GM19043 (cell line): ENCODE results near the gene BPHL.
"Not testable (repeated sequence)": the region's sequence is repeated elsewhere in the genome, so short reads cannot be mapped to it uniquely, and the experiment has no call there.

Experiments
- ATAC-seq: cut with Tn5 transposase; IDR thresholded peaks from one replicate; pipeline ENCODE4 v1.9.1; 2021; ENCODE audit warnings: low read depth; ENCODE audit not compliant: unreplicated experiment

BPHL gene

DNA sequence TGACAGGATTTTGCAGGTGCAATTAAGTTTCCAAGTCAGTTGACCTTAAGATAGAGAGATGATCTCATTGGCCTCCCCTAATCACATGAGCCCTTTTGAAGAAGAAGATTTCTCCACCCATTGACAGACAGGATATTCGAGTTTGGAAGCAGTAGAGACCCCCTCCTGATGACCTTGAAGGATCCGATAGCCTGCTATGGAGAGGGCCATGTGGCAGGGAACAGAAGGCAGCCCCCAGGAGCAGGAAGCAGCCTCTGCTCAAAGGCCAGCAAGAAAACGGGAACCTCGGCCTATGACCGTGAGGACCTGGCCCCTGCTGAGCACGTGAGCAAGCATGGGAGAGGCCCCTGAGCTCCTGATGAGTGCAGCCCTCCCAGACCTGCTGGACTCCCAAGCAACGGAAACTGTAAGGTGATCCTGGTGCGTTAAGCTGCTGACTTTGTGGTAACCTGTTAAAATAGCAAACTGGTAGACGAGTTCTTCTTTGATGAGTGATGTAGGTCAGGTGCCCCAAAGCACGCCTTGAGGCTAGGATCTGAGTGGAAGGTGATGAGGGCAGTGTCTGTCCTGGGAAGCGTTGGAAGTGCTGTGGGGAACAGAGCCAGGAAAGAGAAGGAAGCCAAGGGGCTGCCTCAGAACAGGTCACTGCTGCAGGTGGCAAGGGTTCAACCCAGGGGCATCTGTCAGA, 57.3 kb downstream of the BPHL start:
- no peak for ATAC-seq

DNA sequence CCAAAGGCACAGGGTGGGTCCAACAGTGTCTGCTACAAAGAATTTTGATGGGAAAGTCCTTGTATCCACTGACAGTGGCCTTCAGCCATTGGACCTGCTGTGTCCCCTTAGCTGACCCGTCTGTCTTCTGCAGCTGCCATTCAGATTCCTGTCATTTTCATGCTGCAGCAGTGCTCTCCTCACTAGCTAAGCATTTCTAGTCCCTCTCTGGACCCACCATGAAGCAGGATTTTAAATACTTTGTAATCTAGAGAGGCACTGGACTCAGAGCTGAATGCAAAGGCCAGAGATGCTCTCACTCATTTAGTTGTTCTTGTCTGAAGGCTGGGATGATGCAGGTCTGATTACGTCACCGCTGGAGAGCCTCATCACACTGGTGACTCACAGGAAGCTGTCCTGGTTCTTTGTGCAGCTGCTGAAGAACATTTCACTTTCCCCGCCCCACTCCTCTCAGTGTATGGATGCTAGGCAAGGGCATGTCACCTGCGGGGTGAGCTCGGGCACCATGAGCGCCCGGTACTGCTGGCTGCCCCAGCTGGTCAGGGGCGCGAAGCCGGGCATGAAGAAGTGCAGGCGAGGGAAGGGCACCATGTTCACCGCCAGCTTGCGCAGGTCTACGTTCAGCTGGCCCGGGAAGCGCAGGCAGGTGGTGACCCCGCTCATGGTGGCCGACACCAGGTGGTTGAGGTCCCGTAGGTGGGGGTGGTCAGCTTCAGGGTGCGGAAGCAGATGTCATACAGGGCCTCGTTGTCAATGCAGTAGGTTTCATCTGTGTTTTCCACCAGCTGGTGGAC, 58.2 kb downstream of the BPHL start:
- ATAC-seq: no peak

DNA sequence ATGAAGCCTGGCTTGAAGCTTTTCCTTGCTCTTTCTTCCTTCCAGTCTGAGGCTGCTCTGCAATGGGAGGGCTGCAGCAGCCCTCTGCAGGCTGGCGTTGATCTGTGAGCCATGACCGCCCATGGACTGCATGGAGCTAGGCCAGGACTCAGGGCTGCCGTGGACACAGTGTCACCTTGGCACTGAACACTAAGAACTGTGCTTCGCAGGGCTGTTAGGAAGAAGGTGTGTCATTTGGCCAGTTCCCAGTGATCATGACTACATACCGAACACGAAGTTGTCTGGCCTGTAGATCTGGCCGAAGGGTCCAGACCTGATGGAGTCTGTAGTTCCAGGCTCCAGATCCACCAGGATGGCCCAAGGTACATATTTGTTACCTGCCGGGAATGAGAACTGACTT, 60.2 kb downstream of the BPHL start:
- not testable (repeated sequence) for ATAC-seq

DNA sequence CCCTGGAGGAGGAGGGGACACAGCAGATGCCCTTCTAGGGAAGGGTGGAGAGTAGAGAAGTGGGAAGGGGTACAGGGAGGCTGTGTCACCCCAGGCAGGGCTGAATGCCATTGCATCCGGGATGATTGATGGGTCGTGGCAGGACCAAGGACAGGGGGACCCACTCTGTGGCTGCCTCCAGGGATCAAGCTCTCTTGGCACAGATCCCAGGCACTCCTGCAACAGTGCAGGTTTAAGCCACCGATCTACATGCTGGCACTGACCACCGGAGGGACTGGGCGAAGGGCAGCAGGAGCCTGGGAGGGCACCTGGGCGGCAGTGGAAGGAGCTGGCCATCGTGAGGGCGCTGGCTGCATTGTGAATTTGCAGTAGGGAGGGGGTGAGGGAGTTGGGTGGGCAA, 61.4 kb downstream of the BPHL start:
- not testable (repeated sequence) for ATAC-seq

DNA sequence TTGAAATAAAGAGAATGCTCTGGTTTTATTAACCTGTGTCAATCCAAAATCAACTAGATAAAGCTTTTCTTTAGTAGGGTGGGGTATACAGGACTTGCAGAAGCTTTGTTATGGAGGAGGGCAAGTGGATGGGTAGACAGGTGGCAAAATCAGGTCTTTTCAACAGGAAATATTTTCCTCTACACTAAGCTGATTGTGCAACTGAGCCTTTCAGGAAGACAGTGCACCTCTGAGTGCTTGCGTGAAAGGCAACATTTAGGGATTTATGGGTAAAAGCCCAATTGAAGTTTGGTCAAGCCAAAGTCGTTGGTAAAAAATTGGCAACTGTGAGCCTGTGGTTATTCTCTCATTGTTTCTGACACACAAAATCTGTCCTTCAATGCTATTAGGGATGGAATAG, 62.6 kb downstream of the BPHL start:
- ATAC-seq: no peak

DNA sequence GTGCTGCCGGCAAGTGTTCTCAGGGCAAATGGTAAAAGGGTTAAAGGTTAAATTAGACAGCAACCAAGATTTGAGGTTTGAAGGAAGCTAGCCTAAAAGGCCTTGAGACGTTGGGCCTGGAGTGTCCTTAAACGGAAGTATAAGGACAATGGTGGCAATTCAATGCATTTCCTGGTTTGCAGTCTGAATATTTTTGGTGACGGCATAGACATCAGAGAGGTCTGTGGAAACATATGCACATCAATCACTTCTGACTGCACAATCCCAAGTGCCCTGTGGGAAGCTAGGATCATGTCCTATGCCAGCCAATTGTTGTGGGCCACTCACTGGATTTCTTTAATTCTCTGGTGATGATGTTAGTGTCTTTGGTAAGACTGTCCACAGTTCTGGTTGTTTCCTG, 64.6 kb downstream of the BPHL start:
- ATAC-seq: no peak

DNA sequence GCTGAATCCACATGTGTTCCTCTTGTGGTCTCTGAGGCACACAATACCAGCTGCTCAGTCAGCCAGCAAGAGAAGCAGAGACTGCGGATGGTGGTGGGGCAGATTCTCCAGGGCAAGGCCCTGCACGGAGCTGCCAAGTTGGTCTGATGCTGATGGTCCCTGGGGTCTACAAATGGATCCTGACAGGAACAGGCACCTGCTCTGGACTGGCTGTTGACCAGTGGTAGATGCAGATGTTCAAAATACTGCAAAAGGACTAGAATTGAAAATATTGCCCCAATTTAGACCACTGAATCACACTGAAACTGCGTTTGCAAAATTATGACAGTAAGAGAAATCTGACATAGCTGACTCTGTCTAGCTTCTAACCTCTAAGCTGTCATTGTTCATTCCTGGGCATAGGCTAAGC, 68.5 kb downstream of the BPHL start:
- no peak for ATAC-seq

DNA sequence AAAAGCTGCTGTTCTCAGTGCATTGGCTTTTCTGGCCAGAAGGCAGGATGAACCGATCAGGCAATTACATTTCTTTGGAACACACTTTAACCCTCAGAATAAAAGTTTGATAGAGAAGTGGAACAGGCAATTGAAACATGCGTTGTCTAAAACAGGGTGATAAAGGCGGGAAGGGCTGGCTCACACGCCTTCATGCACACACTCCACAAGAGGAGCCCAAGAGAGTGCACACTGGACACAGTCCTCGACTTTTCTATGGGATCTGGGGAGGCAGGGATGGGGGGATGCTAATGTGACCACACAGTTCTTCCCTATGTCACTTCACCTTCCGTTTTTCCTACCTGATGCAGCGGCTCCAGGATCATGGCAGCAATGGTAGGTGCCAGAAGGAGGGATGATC, 69.8 kb downstream of the BPHL start:
- no peak for ATAC-seq

DNA sequence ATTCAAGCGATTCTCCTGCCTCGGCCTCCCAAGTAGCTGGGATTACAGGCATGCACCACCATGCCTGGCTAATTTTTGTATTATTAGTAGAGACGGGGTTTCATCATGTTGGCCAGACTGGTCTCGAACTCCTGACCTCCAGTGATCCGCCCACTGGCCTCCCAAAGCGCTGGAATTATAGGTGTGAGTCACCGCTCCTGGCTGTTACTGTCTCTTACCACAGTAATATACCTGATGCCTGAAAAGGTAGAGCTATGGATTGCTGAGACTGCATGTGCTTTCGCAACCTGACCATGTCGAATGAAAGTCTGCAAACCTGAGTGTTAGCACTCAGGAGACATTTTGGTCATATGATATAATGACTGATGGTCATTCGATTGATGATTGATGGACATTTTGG, 70.7 kb downstream of the BPHL start:
- ATAC-seq: not testable (repeated sequence)

DNA sequence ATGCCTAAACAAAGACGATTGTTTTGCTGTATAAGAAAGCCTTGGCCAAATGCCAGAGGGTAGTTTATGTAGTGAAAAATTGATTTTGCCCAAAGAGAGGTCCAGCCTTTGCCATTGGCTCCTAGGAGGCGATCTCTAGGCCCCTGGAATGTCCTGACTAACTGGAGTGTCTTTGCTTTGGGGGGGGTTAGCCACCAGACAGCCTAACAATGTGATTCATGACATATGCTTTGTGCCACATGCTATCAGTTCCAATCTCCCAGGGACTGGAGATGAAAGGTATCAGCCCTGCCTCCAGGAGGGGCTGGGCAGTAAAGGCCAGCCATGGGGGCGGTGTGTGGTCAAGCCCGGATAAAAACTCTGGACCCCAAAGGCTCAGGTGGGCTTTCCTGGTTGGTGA, 71.5 kb downstream of the BPHL start:
- no peak for ATAC-seq

DNA sequence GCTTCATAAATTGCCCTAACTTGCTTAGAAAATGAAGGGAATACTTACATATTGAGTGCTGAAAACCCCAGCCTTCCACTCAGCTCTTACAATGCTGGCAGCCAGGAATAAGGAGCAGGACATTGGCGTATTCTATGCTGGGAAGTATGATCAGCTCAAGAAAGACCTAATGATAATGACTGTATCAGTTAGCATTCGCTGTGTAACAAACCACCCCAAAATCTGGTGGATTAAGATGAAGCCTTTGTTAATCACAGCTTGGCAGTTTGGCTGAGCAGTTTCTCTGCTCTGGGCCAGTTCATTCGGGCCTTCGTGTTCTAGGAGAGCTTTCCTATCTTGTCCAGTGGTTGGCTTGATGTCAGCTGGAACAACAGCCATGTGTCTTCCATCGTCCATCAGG, 72.3 kb downstream of the BPHL start:
- ATAC-seq: no peak

DNA sequence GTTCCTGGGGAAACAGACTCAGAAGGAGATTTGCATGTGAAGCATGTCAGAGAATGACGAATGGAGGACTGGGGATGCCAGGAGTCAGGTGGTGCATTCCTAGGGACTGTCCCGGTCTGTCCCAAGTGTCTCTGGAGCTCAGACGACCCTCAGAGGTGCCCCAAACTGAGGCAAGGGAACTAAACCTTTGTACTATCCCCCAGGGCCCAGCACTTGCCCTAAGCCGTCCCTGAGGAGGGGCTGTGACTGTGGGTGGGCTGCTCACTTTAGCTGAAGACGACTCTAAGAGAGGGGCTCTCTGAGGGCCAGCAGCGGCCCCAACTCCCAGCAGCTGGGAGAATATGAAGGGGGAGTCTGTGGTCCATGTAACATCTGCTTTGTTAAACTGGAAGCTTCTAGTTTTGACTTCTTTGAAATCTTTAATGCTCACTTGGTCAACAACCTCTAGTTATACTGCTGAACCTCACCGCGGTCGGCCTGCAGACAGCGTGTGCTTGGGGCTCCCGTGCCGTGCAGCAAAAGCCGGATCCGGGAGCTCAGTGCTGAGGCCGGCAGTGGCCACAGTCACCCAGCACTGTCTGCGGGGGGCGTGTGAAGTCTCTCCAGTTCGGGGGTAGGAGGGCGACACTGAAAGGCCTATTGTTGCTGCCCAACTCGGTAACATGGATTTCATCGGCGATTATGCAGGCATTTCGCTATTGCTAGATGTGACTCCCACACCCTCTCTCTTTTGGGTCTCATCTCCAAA, 74.8 kb downstream of the BPHL start:
- ATAC-seq: no peak

DNA sequence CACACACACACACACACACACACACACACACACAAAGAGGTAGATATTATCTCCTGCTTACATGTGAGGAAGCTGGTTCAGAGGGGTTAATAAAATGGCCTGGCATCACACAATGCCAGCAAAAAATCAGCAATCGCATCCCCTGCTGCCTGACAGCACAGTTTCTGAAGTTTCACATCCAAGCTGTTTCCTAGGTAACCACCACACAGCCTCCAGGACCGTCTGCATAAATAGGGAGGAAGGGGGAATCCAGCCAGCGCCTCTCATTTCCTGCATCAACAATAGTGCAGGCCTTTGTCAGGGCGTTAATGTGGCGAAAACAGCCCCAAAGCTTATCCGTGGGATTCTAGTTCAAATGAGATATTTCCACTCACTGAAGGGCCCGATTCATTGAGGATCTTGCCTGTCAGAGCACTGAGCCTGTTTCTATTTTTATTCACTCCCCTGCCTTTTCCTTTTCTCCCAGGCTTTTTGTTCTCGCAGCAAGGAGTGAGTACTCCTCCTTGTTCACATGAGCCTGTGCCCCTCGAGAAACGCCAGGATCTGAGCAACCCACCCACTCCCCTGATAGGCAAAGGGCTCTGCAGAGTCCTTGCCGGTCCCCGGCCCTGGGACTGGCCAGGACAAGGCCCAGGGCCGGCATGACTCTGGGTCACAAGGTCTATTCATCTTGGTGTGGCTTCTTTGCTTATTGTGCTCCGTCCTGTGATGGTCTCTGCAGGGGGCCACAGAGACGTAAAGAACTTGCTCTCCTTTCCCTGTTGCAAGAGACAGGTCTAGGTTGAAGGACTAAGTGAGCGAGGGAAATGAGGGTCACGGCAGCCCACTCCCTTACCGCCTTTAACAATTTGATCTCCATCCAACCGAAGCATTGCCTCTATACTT, 76.3 kb downstream of the BPHL start:
- no peak for ATAC-seq

DNA sequence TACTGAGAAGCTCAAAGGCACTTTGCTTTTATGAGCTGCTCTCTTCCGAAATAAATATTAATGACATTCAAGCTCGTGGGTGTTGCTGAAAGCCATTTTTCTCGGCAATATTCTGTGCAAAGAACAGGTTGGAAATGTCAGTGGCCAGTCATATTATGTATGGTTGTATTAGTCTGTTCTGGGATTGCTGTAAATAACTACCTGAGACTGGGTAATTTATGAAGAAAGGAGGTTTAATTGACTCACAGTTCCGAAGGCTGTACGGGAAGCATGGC, 76.8 kb downstream of the BPHL start:
- no peak for ATAC-seq

DNA sequence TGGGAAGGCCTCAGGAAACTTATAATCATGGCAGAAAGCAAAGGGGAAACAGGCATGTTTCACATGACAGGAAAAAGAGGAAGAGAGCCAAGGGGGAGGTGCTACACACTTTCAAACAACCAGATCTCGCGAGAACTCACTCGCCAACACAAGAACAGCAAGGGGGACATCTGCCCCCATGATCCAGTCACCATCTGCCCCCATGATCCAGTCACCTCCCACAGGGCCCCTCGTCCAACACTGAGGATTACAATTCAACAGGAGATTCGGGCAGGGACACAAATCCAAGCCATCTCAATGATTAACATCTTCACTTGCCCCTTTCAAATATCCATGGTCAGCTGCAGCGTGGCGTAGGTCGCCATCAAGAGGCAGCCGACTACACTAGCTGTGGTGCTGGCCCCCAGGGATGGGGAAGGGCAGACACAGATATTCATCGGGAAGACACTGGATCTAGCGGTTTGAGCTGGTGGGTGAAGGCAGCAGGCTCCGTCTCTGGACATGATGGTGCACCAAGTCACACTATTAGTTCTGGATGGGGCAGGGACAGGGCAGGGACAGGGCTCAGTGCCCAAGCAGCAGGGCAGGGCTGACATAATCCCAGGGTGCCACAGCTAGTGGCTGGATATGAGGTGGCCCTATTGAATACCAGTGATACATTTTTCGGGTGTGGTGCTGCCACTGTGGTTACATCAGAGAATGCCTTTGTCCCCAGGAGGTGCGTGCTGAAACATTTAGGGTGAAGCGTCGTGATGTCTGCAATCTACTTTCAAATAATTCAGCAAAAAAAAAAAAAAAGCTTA, 77.4 kb downstream of the BPHL start:
- no peak for ATAC-seq

DNA sequence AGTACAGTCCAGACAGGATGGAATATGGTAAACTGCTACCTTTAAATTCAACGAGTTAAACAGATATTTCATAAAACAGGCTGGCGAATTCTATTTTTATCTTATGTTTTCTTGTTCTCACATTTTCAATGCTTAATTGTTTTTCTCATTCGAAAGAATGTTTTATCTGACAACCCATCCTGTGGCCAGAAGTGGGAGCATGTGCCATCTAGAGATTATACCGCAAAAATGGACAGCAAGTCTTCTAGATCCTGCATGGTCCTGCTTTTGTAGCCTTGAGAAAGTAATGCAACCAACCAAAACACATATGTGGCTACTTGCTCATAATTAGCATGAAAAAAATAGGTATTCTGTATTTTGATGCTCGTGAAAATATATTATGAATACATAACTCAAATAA, 78.3 kb downstream of the BPHL start:
- ATAC-seq: no peak

DNA sequence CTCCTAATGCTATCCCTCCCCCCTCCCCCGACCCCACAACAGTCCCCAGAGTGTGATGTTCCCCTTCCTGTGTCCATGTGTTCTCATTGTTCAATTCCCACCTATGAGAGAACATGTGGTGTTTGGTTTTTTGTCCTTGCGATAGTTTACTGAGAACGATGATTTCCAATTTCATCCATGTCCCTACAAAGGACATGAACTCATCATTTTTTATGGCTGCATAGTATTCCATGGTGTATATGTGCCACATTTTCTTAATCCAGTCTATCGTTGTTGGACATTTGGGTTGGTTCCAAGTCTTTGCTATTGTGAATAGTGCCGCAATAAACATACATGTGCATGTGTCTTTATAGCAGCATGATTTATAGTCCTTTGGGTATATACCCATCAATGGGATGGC, 79.2 kb downstream of the BPHL start:
- not testable (repeated sequence) for ATAC-seq

DNA sequence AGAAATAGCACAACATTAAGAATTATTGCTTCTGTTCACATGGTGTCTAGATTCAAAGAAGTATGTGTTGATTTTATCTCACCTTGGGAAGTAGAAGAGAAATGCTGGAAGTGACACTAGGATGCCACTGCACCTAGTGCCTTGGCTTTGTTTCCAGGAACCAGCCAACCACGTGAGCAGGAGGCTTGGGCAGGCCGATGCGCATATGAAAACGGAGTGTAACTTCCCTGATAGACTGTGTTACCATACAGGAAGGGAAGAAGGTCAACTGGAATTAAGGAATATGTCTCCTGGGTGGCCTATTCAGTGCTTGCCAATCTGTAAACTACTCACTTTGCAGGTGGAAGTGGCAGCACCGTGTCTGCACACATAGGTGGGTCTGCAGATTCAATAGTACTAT, 80.9 kb downstream of the BPHL start:
- ATAC-seq: no peak

DNA sequence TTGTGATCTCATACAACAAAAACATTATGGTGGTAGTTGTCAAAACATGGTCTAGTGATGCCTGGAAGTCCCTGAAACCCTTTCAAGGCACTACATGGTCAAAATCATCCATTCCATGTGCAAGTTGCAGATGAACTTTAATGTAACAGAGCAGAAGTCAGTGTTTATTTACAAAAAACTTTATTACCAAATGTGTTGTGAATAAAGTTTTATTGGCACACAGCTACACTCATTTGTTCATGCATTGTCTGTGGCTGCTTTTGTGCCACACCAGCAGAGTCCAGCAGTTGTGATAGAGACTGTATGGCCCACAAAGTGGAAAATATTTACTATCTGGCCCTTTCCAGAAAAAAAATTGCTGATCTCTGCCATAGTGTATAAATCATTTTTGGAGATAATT, 82.2 kb downstream of the BPHL start:
- no peak for ATAC-seq

DNA sequence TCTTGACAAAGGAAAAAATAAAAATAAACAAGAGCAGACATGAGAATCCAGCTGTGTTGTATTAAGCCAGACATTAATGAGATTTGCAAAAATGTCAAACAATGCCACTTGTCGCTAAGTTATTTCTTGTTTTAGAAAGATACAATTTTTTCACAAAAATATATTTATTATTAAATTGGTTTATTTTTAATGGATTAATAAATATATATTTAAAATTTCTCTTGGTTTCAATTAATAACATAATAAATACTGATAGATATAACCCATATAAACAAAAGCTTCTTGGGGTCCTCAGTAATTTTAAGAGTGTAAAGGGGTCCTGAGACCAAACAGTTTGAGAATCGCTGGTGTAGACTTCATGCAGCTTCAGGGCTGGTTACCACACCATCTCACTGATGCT, 82.9 kb downstream of the BPHL start:
- ATAC-seq: no peak
